Mucosa of gallbladder (tissue), 1 donor: ENCODE measurements around the gene DTX3L. TPM values are rescaled to one million over a fixed set of nuclear protein-coding genes. Genes with fewer than 3 reads are reported as not detected.
A peak's percentile ranks its signal among the peaks of the same experiment; 100 is the strongest.
"Not testable (repeated sequence)": the region's sequence is repeated elsewhere in the genome, so short reads cannot be mapped to it uniquely, and the experiment has no call there.

Experiments
- DNase-seq: peaks from one replicate; pipeline ENCODE4 v3.0.0-alpha.2; 2020; ENCODE audit warnings: low spot score
- total RNA-seq: library from RNA; stranded (reverse); gene quantifications from one replicate; pipeline ENCODE4 v1.2.1, GENCODE V29; 2021
- donor health status: DM: no; HTN: no; CAD: no.

Gene DTX3L
- total RNA-seq, 1 donor from 2014 or later = 39.9 TPM

DNA sequence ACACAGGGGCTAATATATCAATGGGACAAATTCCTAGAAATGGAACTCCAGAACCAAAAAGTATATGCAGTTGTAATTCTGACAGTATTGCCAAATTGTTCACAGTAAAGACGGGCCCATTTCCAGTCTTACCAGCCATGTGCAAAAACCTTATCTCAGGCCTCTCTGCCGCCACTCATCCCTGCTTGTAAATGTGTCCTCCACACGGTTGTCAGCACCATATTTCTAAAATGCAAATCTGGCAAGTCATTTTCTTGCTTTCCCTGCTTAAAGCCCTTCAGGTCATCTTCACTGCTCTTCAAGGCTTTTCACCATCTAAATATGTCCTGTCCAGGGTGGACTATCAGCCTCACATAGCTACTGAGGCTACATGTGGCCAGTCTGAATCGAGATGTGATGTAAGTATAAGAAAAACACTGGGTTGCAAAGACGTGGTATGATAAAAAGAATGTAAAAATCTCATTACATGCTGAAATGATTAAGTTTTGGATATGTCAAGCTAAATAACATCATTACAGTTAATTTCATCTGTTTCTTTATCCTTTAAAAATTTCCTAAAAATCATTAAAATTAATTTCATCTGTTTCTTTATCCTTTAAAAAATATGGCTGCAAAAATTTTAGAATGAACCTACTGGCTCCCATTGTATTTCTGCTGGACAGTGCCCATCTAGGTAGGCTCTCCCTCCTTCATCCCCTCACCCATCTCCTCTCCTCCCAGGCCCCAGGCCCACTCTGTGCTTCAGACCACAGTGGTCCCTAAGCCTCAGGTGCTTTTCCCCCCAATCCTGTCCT is 1.0 kb upstream of the DTX3L start:
- DNase-seq = no peak

DNA sequence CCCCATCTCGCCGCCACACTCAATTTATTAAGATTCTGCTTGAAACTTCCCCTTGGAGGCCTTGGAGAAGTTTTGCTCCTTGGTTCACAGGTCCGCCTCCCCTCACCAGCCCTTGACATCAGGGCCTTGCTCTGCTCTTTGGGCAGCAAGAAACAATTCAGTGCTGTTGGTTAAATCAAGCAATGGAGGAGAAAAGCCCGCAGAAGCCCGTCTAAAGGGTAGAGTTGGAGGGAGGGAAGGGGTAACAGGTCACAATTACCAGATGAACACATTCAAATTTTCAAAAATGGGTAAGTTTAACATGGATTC is 467 bp upstream of the DTX3L start:
- peak; percentile 12 for DNase-seq

DNA sequence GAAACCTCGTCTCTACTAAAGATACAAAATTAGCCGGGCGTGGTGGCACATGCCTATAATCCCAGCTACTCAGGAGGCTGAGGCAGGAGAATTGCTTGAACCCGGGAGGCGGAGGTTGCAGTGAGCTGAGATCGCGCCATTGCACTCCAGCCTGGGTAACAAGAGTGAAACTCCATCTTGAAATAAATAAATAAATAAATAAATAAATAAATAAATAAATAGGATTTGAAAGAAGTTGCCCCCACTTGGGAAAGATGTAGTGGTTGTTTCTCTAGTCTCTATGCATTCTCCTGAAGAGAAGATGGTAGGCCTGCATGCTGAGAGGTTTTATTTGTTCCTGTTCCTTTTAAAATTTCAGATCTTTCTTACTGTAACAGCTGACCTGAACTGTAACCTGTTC is 4.0 kb downstream of the DTX3L start:
- DNase-seq = not testable (repeated sequence)

DNA sequence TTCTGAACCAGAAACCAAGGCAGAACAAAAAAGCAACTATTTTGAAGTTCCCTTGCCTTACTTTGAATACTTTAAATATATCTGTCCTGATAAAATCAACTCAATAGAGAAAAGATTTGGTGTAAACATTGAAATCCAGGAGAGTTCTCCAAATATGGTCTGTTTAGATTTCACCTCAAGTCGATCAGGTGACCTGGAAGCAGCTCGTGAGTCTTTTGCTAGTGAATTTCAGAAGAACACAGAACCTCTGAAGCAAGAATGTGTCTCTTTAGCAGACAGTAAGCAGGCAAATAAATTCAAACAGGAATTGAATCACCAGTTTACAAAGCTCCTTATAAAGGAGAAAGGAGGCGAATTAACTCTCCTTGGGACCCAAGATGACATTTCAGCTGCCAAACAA is 4.6 kb downstream of the DTX3L start:
- DNase-seq = no peak

DNA sequence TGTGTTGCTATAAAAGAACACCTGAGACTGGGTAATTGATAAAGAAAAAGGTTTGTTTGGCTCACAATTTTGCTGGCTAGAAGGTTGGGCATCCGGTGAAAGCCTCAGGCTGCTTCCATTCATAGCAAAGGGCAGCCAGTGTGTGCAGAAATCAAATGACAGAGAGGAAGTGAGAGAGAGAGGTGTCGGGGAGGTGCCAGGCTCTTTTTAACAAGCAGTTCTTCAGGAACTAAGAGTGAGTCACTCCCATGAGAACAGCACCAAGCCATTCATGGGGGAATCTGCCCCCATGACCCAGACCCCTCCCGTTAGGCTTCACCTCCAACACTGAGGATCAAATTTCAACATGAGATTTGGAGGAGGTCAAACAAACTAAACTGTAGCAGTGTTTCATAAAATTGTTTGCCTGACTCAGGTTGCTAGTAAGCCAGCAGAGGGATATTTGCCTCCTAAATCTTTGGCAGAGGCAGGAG is 8.8 kb downstream of the DTX3L start:
- DNase-seq = no peak

DNA sequence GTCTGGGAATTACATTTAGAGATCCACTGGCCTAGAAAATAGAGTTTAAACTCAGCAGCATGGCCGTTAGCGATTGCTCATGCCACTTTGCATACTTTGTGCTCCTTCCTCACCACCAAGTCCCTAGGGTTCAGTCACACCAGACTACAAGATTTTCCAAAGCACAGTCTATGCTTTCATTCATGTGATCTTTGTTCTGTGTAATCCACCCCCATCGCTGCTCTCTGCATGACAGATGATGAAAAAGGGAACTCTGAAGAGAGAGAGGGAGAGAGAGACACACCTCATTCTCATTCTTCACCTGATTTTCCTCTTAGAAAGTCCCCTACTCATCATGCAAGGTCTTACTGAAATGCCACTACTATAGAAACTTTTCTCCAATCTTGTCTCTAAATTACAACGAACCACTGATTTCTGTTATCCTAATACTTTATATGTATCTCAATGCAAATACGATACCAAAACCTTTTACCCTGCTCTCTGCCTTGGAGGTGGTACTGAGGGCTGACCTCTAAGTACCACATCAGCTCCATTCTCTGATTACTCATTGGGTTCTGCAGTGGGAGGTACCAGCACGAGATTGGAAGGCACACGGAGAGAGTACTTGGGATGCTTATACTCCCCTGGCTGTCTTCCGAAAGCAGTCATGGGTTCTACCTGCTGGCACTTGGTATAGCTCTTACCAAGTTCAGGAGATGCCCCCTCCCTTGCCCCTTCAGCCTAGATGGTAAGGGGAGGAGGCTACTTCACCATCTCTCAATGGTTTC is 12.2 kb downstream of the DTX3L start:
- no peak for DNase-seq

DNA sequence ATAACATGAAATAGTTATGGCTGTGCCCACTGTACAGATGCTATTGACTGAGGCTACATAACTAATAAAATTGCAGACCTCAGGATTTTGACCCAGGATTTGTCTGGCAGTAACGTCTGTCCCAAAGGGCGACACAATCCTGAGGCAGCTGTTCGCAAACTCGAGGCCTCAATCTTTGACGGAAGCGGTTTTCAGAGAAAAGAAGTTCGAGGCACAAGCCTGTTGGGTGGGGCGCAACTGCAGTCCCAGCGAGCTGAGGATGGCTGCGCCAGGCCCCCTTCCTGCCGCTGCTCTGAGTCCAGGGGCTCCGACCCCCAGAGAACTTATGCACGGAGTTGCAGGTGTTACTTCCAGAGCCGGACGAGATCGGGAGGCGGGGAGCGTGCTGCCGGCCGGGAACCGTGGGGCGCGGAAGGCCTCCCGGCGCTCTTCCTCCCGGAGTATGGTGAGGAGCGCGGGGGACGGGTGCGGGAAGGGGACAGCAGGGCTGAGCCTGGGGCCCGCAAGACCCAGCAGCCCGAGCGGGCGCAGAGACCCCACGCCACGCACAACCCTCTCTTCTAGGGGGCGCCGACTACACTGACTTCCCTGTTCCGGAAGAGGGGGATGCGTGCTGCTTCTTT is 13.4 kb downstream of the DTX3L start, which contains the start of gene PARP15:
Gene PARP15, plus strand, starts transcription at position 242 of the 623 bp plus-strand sequence. Its CDS starts 18 bp downstream, at position 260.
- DNase-seq = no peak

DNA sequence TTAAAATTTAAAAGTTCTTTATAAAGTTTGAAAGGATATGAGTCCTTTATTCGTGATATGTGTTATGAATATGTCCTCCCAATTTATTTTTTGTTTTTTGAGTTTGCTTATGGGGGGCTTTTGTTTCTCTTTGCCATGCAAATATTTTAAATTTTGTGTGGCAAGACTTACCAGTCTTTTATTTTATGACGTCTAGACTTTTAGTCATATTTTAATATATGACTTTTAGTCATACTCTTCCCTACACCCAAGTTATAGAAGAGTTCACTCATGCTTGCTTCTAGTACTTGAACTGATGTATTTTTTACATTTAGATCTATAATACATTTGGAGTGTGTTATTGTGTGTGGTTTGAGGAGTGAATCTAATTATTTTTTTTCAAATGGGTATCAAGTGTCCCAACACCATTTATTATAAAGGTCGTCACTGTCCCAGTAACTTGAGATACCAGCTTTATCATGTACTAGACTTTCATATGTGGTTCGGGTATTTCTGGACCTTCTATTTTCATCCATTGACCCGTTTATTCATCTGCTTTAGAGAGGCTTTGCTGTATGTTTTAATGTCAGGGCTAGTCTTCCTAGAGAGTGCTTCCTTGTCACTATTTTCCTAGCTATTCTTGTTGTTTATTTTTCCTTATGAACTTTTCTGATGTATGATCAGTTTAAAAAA is 14.1 kb downstream of the DTX3L start:
- DNase-seq = no peak

DNA sequence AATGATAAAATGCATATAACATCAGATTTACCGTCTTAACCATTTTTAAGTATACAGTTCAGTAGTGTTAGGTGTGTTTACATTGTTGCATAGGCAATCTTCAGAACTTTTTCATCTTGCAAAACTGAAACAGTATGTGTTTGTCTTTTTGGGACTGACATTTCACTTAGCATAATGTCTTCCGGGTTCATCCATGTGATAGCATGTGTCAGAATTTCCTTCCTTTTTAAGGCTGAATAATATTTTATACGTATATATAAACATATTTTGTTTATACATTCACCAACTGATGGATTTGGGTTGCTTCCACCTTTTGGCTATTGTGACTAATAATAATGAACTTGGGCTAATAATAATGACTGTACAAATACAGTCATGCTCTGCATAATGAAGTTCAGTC is 16.3 kb downstream of the DTX3L start:
- DNase-seq = no peak

DNA sequence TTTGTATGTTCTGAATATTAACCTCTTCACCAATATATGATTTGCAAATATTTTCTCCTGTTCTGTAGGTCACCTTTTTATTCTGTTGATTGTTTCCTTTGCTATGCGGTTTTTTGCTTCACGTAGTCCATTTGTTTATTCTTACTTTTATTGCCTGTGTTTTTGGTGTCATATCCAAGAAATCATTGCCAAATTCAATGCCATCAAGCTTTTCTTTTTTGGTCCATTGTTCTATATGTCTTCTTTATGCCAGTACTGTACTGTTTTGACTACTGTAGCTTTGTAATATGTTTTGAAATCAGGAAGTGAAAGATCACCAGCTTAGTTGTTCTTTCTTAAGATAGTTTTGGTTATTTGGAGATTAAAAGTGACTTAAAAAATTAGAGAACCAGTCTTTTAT is 17.5 kb downstream of the DTX3L start:
- no peak for DNase-seq

DNA sequence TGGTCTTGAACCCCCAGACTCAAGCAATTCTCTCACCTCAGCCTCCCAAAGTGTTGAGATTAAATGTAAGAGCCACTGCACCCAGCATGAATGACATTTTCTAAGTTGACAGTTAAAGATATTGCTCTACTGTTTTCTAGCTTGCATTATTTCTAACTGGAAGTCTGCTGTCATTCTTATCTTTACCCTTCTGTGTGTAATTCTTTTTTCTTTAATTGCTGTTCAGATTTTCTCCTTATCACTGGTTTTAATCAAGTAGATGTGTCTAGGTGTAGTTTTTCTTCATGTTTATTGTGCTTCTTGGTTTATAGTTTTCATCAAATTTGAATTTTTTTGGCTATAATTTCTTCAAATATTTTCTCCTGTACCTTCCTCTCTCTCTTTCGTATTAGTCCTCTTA is 18.3 kb downstream of the DTX3L start:
- no peak for DNase-seq

DNA sequence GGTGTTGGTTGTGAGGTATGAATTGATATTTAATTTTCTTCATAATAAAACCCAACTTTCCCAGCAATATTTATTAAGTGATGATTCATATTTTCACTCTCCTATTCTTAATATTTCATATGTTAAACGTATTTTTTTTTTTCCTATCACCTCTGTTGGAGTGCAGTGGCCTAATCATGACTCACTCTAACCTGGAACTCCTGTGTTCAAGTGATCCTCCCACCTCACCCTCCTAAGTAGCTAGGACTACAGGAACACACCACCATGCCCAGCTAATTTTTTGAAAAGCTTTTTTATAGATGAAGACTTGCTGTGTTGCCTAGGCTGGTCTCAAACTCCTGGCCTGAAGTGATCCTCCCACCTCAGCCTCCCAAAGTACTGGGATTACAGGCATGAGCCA is 22.0 kb downstream of the DTX3L start:
- DNase-seq = no peak

DNA sequence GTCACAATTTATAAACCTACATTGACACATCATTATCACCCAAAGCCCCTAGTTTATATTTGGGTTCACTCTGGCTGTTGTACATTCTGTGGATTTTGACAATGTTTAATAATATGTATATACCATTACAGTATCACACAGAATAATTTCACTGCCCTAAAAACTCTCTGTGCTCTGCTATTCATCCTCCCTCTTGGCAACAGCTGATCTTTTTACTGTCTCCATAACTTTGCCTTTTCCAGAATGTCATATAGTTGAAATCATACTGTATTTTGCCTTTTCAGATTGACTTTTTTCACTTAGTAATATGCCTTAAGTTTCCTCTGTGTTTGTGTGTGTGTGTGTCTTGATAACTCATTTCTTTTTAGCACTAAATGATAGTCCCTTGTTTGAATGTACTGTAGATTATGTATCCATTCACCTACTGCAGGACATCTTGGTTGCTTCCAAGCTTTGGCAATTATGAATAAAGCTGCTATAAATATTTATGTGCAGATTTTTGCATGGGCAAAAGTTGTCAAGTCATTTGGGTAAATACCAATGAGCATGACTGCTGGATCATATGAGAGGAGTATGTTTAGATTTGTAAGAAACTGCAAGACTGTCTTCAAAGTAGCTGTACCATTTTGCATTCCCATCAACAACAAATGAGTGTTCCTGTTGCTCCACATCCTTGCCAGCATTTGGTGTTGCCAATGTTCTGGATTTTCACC is 22.8 kb downstream of the DTX3L start:
- DNase-seq = no peak

DNA sequence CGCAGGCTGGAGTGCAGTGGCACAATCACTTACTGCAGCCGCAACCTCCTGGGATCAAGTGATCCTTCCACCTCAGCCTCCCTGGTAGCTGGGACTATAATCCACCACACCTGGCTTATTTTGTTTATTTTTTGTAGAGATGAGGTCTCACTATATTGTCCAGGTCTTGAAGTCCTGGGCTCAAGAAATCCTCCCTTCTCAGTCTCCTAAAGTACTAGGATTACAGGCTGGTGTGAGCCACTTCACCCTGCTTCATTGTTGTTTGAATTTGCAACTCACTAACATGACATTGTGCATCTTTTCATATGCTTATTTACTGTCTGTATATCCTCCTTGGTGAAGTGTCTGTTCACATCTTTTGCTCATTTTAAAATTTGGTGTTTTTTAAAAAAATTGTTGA is 23.4 kb downstream of the DTX3L start:
- DNase-seq = no peak

DNA sequence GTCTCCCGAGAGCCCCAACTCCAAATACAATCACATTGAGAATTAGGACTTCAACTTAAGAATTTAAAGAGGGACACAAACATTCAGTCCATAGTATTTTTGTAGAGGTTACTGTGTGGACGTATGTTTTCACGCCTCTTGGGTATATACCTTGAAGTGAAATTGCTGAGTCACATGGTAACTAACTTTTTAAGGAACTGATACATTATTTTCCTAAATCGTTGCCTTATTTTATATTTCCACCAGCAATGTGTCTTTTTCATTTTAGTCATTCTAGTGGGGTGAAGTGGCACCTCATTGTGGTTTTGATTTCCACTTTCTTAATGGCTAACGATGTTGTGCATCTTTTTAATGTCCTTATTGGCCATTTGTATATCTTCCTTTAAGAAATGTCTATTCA is 25.2 kb downstream of the DTX3L start:
- DNase-seq = no peak

DNA sequence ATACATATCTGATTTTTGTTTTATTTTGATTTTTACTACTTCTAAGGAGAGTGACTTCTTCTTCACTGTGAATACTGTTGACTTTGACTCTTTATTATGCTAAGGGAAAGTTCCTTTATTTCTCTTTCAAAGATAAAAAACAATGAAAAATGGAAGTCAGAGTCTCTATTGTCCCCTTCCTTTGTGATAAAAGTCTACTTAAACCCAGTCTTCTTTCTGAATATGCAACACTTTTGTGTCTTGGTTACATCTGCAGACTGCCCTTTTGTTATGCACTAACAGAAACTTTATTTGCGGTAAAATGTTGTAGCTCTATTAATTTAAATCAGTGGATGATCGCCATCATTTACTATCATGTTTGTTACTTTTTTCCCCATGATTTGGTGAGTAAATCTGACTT is 26.5 kb downstream of the DTX3L start:
- DNase-seq = no peak

DNA sequence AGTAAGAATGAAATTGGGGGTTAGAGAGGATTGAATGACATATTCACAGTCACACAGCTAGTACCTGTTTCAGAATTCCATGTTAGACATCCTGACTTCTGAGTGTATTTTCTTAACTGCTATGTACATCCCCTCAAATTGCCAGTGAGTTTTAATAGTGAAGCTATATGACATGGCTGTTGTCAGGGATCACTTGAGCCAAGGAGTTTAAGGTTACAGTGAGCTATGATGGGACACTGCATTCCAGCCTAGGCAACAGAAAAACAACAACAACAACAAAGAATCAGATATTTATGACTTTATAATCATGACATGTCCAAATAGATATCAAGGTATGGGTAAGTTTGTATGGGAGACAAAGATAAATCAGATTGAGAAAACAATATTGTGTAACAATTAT is 29.9 kb downstream of the DTX3L start:
- no peak for DNase-seq

DNA sequence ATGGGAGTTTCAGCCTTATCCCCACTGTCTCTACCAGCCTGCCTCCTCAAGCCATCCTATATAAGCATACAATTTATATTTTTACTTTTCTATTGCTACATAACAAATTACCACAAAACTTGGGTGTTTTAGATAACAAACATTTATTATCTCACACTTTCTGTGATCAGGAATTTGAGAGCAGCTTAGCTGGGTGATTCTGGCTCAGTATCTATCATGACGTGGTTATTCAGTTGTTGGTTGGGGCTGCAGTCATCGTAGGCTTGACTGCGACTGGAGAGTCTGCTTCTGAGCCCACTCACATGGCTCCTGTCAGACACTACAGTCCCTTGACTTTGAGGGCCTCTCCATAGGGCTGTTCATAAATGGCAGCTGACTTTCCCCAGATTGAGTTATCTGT is 34.0 kb downstream of the DTX3L start:
- DNase-seq = no peak

DNA sequence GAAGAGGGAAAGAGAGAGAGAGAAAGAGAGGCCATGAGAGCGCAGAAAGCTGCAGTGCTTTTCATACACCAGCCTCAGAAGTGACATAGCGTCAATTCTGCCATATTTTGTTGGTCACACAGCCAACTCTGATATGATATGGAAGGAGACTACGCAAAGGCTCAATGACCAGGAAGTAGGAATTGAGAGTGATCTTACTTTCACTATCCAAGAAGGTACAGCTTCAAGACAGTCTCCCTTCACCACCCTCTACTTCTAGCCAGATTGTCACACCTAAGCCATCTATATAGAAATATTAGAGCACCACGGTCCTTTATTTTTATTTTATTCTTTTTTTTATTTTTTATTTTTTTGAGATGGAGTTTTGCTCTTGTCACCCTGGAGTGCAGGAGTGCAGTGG is 34.4 kb downstream of the DTX3L start:
- no peak for DNase-seq

DNA sequence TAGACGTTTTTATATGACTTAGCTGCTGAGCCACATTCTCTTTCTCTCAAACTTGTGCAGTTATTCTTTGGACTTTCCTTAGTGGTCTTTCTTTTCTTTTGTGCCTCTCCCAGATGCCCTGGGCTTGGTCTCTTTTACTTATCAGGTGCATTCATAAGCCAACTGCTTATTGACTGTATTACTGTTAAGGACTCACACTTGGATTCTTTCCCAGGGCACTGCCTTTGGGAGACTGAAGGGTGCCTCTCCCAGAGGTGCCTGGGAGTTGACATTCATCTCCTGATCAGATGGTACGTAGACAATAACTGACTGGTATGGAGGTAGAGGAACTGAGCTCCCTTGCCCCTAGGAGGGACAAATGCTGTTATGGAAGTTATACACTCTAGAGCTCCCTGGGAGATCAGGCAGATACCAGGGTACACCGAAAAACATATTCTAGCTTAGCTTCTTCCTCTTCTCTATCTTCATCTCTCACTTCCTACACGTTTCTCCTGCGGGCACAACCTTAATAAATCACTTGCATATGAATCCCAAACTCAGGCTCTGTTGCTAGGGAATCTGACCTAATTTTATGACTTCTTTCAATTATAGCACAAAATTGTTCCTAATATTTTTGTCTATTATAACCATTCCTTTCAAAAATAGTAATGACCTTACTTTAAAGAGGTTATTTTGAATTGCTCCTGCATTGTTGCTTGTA is 38.0 kb downstream of the DTX3L start:
- peak; percentile 10 for DNase-seq

DNA sequence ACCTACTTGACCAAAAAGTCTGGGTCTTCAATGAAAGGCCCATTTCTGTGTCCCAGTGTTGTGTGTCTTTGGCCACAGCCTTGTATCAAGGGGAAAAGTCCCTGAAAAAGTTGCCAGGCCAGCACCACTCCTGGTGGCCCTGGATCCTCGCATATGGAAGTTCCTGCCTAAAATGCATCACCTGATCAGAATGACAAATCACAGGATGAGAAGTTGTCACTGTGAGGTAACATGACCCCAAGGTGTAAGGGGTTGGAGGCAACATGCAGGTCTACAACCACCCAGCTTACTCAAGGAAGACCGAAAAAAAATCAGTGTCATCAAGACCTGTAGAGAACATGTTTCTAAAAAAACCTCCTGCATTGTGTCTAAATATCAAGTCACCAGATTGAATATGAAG is 38.9 kb downstream of the DTX3L start:
- no peak for DNase-seq
